ENCODE measurements around the gene NINJ1.

Gene NINJ1

GRCh38 chr9:93090091-93090655, 43.9 kb downstream of the NINJ1 start:
- DNase-seq (ENCODE audit: low read depth in 1 of 2, low spot score in 1 of 2) = no peak

DNA sequence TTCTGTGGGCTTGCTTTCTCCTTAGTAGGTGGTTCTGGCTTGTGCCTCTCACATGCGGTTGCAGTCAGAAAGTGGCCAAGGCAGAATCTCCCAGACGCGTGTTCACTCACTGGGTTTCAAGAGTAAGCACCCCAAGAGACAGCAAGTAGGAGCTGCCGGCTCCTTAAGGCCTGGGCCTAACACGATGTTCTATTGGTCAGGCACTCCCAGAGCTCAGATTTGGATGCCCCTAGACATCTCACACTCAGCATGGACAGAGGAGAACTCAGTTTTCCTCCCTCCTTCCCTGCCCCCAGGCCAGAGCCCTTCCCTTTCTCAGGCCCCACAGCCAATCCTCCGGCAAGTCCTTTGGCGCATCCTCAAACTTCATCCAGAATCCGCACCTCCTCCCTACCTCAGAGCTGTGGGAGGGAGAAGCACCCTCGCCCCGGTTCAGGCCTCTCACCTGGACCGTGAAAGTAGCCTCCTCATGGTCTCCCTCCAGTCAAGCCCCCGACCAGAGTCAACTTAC, 44.5 kb downstream of the NINJ1 start:
- no peak for DNase-seq (ENCODE audit: low read depth in 1 of 2, low spot score in 1 of 2)

GRCh38 chr9:93089024-93089423, 45.0 kb downstream of the NINJ1 start:
- DNase-seq (ENCODE audit: low read depth in 1 of 2, low spot score in 1 of 2) = no peak

GRCh38 chr9:93088656-93089015, 45.4 kb downstream of the NINJ1 start:
- DNase-seq (ENCODE audit: low read depth in 1 of 2, low spot score in 1 of 2) = no peak

DNA sequence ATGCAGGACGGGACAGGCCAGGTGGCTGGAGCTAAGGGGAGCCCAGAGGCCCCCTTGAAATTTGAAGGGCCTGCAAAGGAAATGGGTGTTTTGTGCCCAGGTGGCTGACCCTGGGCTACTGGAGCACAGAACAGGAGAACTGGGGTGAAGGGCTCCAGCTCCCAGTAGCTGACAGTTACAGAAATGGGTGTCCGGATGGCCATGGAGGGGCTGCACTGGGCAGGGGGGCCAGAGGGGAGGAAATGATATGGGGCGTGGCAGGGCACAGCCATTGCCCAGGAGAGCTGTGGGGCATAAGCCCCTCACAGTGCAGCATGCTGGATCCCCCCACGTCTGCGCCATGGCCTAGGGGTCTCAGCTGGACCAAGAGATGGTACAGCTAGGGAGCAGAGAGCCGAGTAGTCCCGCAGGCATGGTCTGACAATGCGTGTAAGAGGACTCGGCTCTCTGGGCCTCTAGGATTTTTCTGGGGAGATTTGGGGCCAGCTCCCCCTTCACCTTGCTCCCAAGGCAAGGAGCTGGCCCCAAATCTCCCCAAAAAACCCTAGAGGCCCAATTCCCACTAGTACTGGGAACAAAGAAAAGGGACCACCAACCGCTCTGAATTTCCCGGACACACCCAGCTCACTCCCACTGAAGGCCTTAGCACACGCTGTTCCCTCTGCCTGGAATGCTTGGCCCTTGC, 45.9 kb downstream of the NINJ1 start:
- DNase-seq (ENCODE audit: low read depth in 1 of 2, low spot score in 1 of 2) = no peak

DNA sequence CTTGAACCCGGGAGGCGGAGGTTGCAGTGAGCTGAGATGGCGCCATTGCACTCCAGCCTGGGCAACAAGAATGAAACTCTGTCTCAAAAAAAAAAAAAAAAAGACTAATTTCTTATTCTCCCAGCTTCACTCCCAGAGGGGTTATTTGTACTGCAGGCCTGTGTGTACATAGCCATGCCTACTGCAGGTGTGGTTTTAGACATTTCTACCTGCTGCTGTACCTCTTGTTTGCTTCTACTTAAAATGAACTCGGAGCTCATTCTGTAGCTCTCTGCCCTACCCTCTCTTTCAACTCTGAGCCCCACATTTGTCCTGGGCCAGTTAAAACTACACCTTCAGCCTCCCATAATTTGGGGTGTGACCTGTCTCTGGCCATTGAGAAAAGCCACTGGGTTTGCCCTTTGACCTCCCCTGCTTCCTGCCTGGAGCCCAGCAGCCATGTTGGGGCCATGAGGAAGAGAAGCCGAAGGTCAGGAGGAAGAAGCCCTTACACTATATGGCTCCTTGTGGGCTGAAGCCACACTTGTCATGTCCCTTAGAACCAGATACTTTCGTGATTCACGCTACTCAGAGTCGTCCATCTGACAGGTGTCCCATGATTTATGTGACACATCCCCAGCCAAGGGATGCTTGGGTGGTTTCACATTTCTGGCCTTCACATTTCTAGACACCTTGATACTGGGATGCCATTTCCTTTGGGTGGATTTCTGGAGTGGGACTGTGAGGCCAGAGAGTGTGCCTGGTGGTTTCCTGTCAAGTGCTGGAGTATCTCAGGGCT, 47.4 kb downstream of the NINJ1 start:
- DNase-seq (ENCODE audit: low read depth in 1 of 2, low spot score in 1 of 2) = no peak

DNA sequence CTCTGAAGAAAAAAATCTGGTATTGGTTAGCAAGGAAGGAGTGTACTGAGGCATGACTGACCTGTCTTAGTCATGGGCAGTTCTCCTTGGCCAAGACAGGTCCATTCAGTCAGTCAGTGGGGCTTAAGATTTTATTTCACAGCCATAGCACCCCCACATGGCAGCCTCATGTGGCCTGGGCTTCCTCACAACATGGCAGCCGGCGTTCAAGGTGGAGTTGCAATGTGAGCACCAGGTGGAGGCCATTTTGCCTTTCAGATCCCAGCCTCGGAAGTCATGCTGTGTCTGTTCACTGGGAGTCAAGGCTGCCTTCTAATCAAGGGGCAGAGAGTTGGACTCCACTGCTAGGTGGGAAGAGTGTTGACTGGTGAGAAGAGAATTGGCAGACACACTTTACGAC, 48.4 kb downstream of the NINJ1 start:
- no peak for DNase-seq (ENCODE audit: low read depth in 1 of 2, low spot score in 1 of 2)

DNA sequence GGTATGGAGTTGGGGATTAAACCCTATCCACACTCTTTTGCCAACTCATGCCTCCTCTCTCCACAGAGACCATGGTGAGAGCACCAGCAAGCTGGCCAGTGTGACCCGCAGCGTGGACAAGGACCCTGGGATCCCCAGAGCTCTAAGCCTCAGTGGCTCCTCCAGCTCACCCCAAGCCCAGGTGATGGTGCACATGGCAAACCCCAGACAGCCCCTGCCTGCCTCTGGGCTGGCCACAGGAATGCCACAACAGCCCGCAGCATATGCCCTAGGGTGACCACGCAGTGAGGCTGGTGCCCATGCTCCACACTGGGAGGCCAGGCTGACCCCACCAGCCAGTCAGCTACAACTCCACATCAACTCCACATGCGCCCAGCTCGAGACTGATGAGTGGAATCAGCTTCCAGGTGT, 49.6 kb downstream of the NINJ1 start:
- DNase-seq (ENCODE audit: low read depth in 1 of 2, low spot score in 1 of 2) = no peak

DNA sequence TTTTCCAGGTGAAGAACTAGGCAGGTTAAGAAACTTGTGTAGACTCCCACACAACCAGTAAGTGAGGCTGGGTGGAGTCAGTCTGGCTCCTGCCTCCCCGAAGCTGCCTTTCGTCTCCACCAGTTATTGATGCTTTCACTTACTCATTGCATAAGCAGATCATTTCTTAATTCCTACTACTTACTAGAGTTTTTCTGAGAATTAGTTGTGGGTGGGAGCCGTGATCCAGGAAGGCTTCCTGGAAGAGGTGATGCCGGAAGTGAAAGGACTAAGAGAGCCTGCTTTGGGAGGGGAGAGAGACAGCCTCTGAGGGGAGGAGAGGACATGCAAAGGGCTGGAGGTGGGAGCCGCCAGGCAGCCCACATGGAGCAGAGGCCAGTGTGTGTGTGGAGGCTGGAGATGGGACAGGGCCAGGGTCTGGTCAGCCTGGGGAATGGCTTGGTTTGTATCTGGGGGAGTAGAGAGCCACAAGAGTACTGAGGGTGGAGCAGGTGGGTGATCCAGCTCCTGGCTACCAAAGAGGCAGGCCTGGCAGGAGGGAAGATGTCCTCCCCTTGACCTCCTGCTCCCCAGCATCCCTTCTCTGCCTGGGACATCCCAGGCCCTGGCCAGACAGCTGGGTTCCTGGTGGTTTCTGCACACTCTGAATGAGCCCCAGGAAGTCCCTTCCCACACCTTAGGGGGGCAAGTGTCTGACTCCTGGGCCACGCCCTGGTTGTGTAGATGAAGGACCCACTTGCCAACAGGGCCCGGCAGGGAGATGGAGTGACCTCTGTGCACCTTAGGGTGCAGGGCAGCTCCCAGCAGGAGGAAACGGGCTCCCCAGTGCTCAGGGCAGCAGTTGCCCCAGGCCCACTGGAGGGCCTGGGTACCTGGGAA, 50.2 kb downstream of the NINJ1 start:
- no peak for DNase-seq (ENCODE audit: low read depth in 1 of 2, low spot score in 1 of 2)

- no peak for DNase-seq (ENCODE audit: low read depth in 1 of 2, low spot score in 1 of 2)
Measured at GRCh38 chr9:93082841-93083411, 51.1 kb downstream of the NINJ1 start.

DNA sequence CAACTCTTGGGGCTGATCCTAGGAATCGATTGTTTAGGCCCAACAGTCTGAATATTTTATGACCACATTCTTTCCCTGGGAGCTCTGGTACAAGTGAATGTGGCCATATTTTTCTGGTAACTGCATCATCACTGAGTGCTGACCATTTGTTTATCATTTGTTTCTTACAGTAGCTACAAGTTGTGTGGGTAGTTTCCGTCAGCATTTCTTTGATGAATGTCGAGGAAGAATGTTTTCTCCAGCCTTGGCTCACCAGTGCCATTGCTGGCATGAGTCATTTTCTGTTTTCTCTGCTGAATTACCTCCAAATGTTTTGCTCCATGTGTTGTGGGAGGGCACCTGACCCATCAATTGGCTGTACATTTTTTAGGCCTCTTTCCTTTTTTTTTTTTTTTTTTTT, 52.1 kb downstream of the NINJ1 start:
- DNase-seq (ENCODE audit: low read depth in 1 of 2, low spot score in 1 of 2) = no peak

DNA sequence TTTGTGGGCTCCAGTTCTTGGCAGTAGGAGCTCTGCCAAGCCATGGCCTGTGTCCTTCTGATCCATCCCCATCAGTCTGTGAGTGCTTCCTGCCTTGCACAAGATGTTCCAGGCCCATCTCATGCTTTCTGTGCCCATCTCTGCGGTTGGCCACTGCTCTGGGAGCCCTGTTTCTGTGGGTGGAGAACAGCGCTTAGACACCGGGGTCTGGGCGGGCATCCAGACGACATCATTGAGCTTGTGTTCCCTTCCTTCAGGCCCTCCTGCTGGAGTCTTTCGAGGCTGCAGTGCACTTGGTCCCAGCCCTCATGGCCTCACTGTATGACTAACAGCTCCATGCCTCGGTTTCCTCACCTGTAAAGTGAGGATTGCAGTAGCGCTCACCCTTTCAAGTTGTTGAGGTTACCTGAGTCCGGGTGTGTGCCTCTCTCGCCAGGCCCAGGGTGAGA, 52.9 kb downstream of the NINJ1 start:
- DNase-seq (ENCODE audit: low read depth in 1 of 2, low spot score in 1 of 2) = no peak

DNA sequence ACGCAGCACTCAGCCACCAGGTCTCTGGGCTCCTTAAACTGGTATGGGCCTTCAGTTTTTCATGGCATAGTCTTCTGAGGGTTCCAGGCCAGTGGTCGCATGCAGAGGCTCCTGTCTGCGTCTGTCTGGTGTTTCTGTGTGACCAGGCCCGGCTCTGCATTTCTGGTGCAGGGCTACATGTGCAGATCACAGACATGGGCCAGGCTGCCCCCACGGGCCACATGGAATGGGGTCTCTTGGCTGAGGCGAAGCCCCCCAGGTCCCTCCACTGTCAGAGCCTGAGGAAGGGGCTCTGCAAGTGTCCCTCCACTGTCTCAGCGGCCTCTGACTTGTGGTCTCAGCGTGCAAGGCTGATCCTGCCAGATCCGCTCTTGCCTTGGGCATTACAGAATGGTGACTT, 53.6 kb downstream of the NINJ1 start:
- no peak for DNase-seq (ENCODE audit: low read depth in 1 of 2, low spot score in 1 of 2)

- DNase-seq (ENCODE audit: low read depth in 1 of 2, low spot score in 1 of 2) = no peak
Measured at GRCh38 chr9:93079371-93079770, 54.7 kb downstream of the NINJ1 start.

DNA sequence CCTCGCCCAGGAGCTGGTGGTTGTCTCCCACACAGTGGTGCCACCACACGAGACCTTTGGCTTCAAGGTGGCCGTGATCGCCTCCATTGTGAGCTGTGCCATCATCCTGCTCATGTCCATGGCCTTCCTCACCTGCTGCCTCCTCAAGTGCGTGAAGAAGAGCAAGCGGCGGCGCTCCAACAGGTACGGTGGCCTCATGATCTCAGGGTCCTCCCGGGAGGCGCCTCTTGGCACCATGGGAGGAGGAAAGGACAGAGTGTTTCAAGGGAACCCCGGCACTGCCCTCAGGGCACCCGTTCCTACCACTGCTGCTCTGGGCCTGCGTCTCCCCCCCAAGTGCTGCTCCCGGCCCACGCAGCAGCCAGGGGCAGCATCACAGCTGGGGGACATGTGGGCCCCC, 56.2 kb downstream of the NINJ1 start:
- no peak for DNase-seq (ENCODE audit: low read depth in 1 of 2, low spot score in 1 of 2)

GRCh38 chr9:93077367-93077766, 56.7 kb downstream of the NINJ1 start:
- DNase-seq (ENCODE audit: low read depth in 1 of 2, low spot score in 1 of 2) = no peak

DNA sequence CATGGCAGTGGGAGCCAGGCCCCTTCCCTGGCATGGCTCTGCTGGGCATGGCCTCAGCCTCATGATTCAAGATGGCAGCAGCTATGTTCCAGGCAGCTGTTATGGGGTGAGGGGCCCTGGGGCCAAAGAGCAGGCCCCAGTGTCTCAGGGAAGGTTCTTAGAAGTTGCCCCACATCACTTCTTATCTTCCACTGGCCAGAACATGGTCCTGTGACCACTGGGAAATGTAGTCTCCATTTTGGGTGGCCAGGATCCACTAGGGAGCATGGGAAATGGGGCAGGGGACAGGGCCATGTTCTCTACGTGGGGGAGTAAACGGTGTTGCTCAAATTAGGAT, 57.3 kb downstream of the NINJ1 start:
- DNase-seq (ENCODE audit: low read depth in 1 of 2, low spot score in 1 of 2) = no peak

- no peak for DNase-seq (ENCODE audit: low read depth in 1 of 2, low spot score in 1 of 2)
Measured at GRCh38 chr9:93076101-93076791, 57.8 kb downstream of the NINJ1 start.

DNA sequence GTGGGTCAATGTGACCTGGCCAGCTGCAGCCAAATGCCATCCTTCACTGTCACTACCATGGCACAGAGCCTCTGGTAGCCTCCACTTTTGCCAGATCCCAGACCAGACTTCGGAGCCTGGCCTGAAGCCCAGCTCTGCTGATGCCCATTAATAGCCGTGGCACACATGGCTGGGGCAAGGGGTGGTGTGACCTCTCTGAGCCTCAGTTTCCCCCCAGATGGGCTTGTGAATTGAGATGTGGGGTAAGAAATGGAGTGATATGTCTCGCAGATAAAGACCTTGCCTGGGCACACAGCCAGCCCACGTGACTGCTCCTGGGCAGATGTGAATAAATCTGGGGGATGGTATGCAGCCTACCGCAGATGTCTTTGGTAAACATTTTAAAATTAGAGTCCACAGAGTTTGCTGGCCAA, 61.7 kb downstream of the NINJ1 start:
- DNase-seq (ENCODE audit: low read depth in 1 of 2, low spot score in 1 of 2) = no peak
